Measurements from ENCODE around the gene WNT10A.

Gene WNT10A

DNA sequence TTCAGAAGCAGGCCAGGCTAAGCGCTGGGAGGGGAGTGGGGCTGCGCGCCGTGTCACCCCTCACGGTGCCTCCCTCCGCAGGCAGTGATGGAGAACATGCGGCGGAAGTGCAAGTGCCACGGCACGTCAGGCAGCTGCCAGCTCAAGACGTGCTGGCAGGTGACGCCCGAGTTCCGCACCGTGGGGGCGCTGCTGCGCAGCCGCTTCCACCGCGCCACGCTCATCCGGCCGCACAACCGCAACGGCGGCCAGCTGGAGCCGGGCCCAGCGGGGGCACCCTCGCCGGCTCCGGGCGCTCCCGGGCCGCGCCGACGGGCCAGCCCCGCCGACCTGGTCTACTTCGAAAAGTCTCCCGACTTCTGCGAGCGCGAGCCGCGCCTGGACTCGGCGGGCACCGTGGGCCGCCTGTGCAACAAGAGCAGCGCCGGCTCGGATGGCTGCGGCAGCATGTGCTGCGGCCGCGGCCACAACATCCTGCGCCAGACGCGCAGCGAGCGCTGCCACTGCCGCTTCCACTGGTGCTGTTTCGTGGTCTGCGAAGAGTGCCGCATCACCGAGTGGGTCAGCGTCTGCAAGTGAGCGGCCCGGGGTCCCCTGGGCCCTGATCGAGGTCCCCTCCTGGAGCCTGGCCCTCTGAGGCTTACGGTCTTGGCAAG, 12.2 kb downstream of the WNT10A start:
- DNase-seq = peak in 46 of 56 donors; percentile 9 to 81 (median 50)

DNA sequence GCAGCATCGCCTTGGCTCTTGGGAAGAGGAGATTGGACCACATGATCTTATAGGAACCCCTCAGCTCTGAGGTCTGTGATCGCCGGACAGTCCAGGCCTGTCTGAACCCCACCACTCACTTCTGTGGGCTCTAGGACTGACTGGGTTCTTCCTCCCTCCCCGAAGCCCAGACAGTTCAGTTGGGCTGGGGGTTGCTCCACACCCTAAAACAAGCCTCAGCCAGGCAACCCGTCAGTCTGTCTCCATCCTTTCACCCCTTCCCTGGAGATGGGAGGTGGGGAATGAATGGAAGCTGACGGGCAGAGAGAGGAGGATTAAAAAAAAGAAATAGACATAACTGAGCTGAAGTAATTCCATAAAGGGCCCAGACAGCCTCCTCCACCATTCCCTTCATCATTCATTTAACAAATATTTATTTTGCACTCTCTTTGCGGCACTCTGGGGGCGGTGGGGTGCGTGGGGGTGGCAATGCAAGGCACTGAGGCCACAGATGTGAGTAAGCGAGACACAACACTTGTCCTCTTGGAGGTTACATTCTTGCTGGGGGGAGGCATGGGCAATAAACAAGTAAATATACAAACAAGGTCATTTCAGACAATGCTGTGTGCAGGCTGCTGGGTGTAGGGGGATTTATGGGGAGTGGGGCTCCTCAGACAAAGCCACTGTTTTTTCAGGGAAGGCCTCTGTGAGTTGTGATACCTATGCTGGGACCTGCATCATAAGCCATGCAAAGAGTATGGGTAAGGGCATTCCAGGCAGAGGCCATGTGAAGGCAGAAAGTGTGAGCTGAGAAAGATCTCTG, 12.9 kb downstream of the WNT10A start:
- no peak for DNase-seq

DNA sequence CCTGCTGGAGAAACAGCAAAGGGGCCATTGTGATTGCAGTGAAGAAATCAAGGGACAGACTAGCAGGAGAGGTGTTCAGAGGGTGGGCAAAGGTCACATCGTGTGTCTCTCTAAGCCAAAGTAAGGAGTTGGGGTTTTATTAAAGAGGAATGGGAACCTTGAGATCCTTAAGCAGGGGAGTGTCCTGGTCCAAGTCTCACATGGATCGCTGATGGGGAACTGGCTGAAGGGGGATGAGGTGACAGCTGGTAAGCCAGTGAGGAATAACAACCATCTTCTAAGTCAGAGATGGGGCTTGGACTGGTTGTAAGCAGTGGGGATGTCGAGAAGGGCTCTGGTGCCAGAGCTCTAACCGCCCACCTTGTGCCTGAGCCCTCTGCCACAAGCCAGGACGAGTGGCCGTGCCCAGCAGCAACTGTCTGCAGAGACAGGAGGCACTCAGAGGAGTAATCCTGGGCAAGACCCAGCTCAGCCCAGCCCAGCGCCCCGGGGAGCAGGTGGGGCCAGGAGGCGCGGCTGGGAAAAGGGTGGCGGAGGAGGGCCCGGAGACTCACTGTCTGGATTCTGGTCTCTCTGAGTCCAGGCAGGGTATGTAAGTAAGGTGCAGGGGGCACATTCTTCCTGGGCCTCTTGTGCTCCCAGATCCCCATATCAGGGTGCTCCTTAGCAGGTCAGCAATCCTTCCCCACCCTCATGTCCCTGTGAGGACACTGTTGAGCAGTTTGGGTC, 13.7 kb downstream of the WNT10A start:
- DNase-seq = no peak

DNA sequence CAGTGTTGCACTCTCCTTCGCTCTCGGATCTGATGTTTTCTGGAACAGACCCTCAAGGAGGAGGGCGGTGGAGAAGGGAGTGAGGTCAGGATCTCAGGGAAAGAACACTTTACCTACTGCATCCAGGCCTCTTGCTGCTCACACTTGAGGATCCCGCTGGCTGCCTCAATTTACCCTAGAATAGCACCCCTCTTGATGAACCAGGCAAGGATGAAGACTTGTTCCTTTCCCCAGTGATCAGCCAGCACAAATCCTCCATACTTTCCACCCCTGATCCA, 14.2 kb downstream of the WNT10A start:
- no peak for DNase-seq

DNA sequence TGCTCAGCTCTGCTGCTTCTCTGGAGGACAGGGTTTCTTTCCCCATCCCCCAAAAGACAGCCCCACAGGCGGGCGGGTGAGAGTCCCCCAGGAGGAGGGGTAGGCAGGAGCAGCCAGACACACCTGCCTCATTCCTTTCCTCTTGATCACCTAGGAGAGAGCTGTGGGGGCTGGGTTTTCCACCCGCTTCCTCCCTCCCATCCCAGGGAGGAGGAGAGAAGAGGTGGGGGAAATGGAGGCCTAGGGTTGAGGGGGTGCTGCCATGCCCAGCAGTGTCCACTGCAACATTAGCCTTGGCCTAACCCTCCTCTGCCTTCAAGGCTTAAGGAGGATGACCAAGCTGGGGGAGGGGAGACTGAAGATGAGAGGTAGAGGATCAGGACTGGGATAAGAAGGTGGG, 14.7 kb downstream of the WNT10A start:
- DNase-seq = peak in 2 of 56 donors; percentile 7 to 35

DNA sequence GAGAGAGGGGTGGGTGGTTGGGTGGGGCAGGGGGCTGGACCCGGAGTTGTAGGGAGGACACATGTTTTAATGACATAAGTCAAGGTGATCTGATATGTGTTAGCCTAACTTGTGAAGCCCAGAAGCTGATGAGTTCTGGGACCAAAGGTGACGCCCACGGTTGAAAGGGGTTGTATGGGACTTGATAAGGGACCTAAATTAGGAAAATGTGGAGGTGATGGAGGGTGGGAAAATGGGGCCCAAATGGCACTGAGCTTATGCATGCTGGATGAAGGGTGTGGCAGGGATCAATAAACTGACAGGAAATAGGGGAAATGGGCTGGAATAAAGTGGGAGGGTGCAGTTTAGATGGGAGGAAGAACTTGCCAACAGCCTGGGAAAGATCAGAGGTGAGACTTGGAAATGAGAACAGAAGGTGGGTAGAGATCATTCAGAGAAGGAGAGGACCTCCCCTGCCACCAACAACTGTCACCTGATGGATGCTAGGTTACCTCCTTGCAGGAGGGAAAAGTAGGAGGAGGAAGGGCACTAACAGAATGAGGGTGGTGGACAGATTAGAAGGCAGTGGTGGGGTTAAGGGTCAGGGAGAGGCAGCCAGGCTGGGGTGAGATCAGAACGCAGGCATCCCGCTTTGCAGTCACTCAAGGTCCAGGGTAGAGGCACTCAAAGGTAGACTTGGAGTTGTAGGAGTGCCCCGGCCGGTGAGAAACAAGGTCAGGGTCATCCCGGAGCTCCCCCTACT, 15.3 kb downstream of the WNT10A start:
- DNase-seq = no peak

DNA sequence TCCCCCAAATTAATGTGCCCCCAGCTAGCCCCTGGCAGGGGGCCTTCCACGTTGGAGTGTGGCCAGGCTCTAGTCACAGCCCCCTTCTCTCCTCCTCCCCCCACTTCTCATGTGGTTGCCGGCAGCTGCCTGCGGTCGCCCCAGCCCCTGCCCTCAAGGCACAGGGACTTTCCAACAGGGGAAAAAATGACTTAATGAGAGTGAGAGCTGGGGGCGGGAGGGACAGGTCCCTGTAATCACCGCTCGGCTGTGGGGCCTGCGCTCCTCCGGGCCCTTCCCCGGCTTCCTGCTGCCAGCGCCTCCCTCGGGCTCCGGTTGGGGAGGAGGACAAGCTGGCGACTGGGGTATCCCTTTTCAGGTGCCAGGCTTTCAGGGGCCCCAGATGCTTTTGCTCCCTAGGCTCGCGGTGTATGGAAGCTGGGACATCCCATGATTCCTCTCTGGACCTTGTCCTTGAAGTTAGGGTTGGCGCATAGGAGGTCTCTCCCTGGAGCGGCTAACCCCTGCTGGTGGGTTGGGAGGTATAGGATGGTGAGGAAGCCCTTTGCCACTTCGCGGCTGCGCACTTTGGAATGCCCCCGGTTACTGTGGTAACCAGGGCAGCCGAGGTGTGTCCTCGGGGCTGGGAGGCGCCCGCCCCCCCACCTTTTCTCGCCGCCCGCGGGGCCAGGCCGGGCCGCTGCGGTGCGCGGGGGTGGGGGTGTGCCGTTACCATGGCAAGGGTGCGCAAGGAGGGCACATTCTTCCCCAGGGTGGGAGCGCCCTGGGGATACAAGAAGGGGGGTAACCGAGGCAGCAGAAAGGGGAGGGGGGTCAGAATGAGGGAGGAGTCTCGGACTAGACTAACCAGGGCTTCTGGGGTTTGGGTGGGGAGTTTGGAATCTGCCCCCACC, 16.1 kb downstream of the WNT10A start:
- DNase-seq = peak in 27 of 56 donors; percentile 17 to 81 (median 43)

DNA sequence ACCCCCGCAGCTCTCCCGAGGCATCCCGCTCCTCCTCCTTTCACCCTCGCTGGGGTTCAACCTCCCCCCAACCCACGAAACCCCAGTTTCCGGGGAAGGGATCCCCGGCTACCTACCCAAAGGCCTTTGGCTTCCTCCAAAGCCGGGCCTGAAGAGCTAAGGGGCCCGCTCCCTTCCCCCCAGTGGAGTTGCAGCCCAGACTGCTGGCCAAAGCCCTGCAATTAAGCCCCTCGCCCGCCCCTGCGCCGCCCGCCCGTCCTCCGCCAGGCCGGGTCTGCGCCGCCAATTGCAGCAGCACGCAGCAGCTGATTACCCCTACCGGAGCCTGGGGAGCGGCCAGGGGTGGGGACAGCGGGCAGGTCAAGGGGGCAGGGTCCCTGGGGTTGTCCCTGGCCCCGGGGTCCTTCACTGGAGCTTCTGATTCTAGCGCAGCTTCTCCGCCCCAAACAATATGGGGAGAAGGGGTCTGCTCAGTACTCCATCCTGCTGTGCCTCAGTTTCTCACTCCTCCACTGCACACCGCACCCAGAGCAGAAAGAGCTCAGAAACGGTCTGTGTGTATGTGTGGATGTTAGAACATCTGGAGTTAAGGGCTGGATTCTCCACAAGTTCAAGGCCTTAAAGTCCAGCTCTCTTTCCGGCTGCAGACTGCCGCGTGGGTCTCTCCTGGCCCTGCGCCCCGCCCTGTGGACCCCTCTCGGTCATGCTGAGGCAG, 16.9 kb downstream of the WNT10A start:
- DNase-seq = no peak

DNA sequence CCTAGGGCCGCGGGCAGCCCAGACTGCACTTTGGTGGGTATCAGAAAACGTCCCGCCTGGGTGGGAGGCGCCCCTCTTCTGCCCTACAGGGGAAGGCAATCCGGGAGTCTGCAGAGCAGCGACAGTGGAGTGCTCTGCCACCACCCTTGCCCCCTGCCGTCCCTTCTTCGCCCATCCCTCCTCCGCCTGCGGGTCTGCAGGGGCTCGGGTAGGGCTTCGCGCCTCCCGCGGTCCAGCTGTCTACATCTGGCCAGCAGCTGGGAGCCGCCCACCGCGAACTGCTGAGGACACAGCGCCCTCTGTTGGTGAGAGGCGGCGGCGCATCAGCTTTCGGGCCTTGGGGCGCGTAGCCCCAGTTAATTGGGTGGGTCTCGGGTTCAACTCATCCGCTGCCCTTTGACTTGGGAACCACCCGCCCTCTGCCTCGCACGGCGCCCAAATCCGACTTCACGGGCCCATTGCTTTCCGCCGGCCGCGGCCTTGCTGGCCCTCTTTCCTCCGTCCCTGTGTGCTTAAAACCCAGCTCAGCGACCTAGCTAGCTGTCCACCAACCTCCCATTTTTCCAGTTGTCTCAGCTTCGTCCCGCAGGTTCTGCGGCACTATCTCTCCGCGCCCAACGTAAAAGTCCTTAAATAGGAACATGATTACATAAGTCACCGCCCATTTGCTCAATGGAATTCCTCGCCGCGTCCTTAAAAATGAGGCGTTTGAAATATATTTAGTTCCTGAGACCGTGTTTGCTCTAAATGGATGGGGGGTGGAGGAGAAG, 17.6 kb downstream of the WNT10A start:
- DNase-seq = peak in 37 of 56 donors; percentile 18 to 72 (median 47)

DNA sequence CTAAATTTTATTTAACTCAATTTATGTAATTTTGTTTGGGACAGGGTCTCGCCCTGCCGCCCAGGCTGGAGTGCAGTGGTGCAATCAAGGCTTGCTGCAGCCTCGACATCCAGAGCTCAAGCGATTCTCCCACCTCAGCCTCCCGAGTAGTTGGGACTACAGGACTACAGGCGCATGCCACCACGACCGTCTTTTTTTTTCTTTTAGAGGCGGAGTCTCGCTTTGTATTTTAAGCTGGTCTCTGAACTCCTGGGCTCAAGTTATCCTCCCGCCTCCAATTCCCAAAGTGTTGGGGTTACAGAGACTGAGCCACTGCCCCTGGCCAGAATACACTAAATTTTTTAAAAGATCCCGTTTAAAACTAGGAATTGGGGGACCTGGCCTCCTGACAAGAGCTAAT, 18.5 kb downstream of the WNT10A start:
- DNase-seq = no peak

DNA sequence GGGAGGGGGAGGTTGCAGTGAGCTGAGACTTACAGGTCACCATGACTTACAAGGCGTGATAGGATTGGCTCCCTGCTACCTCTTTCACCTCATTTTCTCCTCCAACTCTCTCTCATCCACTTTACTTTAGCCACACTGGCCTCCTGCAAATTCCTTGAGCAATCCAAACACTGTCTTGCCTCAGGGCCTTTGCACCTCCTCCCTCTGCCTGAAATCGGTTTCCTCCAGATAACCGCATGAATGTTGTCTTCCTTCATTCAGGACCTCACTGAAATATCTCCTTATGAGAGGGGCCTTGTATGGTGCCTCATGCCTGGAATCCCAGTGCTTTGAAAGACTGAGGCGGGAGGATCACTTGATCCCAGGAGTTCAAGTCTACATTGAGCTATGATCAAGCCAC, 21.8 kb downstream of the WNT10A start:
- DNase-seq = no peak

DNA sequence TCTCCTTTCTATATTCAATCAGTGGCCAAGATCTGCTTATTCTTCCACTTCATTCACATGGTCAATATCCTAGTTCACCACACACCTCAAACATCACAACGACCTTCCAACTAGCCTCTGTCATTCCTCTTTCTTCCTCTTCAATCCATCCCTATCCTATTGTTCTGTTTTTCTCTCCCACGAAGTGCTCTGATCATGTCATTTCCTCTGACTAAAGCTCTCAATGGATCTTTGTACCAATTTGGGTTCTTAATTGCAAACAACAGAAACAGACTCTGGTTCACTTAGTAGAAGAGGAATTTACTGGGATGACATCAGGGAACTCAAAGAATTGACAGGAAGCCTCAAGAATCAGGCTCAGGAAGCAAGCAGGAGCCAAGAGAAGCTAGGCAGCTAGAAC, 23.5 kb downstream of the WNT10A start:
- DNase-seq = no peak

DNA sequence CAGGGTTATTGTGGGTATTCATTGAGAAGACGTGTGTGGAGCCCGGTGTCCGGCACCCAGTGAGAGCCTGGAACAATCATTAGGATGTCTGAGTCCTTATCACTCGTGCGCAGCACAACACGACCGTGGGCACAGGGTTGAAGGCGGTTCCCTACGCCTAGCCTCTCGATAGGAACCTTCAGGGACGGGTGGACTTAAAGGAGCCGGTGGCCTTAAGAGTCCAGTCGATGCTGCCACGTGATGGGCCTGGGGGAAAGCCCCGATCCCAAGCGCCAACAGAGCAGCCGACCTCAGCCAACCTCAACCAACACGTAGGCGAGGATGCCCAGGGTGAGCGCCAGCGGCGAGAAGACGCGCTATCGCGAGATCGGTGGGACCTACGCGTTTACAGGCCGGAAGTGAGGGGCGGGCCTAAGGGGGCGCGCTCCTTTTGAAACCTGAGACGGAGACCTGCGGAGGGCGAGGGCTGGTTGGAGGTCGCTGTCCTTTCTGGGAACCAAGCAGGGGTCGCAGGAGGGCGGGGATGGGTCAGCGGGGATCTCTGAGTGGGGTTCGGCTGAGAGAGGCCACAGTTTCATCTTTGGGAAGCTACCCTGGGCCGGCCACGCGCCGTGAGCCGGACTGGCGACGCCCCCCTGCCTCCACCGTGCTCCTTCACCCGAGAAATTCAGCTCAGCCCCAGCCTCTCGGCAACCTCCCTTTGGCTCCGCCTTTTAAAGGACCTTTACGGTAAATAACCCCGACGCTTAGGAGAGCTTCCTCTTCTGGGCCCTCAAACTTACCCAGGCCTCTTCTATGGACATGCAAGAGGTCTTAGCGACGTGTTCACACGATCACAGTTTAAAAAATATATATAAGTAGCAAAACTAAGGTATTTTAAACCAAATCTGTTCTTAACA, 28.3 kb downstream of the WNT10A start:
- peak in 51 of 56 donors; percentile 12 to 87 (median 60) for DNase-seq

DNA sequence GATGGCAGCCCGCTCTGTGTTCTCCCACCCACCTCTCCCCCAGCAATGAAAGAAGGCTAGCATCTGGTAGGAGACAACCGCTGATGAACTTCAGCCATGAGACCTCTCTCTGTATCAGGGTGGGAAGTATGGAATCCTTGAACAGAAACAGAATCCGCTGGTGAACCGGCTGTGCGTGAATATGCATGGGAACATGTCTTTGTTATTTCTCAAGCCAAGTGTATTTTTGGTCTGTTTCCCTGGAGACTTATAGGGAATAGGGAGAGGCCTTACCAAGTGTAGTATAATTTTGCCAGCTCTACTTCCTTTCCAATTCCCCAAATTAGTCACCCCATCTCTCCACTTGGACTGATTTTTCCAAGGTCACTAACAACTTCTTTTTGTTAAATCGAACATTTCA, 30.1 kb downstream of the WNT10A start:
- DNase-seq = no peak

DNA sequence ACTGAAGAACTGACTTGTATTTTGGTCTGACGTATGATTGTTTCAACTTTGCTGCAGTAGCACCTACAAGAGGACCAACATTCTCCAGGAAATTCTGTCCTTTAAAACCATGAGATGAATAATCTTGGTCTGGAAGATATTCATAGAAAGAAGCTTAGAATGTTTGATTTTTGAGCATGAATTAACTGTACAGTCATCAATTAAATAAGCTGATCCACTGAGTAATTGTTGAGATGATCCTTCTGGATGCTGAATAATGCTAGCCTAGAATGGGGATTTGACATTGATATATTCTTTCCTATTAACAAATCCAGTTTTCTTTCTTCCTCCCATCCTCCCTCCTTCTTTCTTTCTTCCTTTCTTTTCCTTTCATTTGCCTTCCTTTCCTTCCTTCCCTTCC, 39.9 kb downstream of the WNT10A start:
- DNase-seq = no peak

DNA sequence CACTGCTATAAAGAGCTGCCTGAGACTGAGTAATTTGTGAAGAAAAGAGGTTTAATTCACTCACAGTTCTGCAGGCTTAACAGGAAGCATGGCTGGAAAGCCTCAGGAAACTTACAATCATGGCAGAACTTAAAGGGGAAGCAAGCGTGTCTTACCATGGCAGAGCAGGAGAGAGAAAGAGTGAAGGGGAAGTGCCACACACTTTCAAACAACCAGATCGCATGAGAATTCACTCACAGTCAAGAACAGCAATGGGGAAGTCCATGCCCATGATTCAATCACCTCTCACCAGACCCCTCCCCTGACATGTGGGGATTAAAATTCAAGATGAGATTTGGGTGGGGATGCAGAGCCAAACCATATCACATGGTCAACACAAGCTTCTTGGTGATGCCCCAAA, 44.1 kb downstream of the WNT10A start:
- no peak for DNase-seq

DNA sequence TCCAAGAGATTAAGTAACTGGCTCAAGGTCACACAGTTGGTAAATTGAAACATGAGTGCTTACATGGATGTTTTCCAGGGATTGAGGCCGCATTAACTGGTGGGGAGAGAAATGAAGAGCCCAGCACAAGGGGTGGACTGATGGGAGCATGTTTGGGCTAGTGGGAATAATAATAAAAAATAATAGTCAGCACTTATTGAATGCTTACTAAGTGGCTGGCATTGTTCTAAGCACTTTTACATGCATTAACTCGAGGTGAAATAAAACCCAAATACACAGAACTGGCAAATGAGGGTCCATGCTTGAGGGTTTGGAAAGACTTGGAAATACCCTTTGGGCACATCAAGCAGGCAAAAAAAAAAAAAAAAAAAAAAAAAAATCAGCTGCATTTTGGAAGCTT, 44.8 kb downstream of the WNT10A start:
- DNase-seq = no peak

DNA sequence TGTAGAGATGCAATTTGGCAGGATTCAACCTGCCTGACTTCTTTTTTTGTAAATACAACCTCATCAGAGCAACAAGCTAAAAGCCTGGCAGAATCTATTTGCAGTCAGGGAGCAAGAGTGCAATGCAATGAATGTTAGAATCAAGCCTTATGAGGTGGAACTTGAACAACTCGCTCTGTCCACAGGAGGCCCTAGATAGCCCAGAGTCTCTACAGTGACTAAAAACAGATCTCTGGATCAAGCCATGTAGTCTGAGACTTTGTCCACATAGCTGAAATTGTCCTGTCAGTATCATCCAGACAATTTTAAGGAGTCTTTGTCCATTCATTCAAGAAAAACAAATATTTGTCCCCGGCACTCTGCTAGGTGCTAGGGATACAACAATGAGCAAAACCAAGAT, 46.8 kb downstream of the WNT10A start:
- DNase-seq = no peak

All from nucleus accumbens (tissue), 56 donors.